GM12865 (cell line): ENCODE data around the gene IRF4.

Experiments used
- DNase-seq: peaks from one replicate; pipeline ENCODE4 v3.0.0; 2010; ENCODE audit warnings: low read depth
- H3K4me3 ChIP-seq: 2 replicates; pipeline ENCODE4 v1.5.1; 2011; ENCODE audit warnings: mild to moderate bottlenecking, low read depth, low read length, control low read depth
- CTCF ChIP-seq: IDR thresholded peaks from 2 replicates; pipeline ENCODE4 v1.5.1; 2011; ENCODE audit warnings: low read length, control low read depth, low read depth, inconsistent platforms; ENCODE audit not compliant: insufficient read depth; ENCODE audit errors: missing control alignments

Gene IRF4

DNA sequence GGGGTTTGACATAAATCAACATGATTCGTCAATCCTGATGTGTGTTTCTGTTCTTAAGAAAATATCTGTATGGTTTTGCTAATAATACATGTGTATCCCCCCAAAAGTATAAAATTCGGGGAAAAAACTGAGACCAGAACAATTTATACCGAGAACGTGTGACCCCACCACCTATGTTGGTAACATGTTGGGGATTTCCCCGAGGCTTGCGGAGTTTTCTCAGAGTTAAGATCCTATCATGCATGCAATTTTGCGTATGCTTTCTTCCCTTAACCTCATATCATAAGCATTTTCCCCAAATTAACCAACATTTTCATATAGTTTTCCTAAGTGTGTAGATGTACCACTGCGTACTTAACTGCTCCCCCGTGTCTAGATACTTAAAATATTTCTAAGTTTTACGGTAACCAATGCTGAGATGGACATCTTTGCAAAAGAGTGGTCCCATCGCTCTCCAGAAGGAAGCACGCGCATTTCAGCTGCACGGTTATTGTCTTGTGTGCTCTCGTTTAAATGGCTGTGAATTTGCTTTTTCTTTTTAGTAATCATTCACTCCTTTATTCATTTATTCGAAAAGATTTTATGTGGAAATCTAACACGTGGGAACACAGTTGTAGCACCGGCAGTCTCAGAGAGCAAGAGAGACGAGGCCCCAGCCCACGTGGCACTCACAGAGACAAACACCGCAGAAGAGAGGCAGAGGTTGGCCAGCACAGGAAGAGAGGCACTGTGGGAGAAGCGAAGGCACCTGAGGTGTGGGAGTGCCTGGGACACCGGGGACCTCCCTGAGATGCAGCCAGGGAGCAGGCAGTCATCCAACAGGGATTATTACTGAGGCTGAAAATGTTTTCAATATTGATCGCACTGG, 13.2 kb upstream of the IRF4 start:
- H3K4me3 ChIP-seq, result no peak overlapping the region
- TF ChIP-seq CTCF, result no peak
- no peak for DNase-seq

DNA sequence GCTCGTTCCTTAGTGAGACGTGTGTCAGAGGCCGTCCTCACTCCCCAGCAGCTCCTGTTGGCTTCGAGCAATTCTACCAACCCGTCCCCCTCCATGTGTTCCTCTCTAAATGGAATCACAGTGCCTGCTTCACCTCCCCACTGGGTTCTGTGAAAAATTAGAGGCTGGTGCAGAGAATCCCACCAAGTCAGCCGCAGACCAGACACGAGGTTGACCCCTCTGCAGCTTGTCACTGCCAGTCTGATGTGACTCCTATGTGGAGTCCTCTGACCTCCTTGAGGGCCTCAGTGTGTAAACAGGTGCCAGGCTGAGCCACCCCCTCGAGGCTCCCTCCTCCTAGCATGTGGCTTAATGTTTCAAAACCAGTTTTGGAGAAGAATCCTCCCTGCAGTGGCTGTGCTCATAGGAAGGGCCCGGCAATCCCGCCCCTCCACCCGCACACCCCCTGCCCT, 12.6 kb upstream of the IRF4 start:
- H3K4me3 ChIP-seq, result no peak overlapping the region
- no peak for TF ChIP-seq CTCF
- DNase-seq, result no peak

DNA sequence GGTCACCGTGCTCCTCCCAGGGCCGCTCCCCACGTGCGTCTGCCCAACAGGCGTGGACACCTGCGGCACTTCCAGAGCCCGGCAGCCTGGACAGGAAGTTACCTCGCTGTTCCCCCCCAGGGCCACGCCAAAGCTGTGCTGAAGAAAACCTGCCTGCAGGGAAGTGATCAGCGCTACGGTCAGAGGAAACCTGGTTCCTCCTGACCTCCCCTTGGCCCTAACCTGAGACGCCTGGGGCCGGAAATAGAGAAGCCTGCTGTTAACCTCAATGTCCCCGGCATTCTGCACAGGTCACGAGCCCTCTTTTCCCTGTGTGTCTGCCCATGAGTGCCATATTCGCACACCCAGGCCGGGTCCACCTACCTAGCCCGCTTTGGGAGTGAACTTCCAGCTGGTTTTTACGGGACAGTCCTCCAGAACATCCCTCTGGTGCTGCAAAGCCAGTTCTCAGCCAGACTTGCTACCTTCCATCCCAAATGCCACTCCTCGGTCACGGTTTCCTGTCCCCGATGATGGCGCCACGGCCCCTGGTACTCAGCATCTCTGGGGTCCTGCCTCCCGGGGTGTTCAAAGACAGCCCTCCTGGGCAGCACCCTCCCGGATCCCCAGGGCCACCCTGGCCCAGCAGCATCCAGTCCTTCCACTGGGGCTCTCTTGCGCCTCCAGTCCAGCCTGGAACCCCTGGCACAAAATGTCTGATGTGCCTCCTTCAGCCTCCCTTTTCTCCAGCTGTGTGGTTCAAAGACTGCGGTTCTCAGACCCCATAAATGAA, 12.0 kb upstream of the IRF4 start:
- TF ChIP-seq CTCF, result no peak
- H3K4me3 ChIP-seq, result no peak overlapping the region
- DNase-seq, result peak; percentile 70

DNA sequence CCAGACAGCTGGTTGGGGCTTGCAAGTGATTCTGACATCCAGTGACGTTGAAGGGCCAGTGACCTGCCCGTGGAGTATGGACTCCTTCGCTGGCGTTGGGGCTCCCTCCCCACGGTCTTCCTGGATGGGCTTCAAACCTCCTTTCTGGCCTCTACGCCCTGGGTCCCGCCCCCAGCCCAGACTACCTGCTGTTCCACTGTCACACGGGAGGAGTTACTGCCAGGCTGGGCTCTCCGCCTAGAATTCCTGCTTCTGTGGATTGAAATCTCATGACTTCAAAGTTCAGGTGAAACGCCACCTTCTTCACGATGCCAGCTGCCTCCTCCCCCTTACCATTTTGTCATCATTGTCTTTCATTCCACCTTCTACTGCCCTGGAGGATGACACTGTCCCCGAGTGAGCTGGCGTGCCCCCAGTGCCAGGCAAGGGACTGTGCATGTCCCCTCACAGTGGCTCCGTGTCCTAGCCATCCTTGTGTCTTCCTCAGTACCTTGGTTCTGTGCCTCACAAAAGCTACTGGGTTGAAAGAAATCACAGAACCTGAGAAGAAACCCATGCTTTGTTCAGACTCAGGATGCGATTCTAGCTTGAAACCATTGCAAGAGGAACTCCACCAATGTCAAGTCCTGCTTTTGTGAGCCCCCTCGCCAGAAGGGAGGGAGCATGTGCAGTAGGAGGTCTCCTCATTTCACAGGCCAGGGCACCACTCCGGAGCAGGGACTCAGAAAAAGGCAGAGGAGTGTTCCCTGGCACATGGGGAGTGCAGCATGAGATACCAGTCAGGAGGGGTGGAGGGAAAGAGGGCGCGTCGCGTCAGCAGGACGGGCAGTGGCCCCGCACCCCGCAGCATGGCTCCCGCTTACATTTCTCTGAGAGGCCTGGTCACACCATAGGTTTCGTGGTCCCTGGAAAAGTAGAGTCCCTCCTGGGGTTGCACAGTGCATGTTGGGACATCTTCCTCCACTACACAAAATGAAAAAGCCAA, 11.0 kb upstream of the IRF4 start:
- H3K4me3 ChIP-seq, result no peak overlapping the region
- no peak for TF ChIP-seq CTCF
- DNase-seq, result no peak

DNA sequence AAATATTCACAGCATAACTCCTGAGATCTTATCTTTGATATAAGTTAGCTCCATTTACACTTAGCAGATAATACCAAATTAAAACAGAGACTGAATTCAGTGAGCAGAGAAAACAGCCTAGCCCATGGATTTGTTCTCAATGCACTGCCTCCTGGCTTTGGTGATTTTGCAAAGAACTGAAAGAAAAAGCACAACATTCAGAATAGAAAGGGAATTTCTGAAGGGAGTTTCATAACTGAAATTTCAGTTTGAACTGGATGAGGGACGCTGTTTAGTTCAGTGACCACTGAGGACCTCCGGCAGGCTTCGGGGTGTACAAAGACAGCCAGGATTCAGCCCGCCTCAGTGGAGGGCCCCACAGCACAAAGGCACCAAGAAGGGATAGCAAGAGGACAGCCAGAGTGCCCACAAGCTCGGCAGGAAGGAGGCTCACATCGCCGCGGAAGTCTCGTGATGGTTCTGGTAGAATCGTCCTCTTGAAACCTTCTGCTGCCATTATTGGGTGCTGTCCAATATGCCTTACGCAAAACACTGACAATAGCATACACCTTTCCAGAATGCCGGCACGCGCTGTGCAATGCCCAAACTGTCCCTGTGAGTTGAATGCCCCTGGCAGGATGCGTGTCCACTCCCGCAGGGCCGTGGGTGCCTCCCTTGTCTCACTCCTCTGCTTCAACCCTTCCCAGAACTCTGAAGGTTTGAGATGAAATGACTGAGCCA, 9.7 kb upstream of the IRF4 start:
- TF ChIP-seq CTCF, result no peak
- no peak for DNase-seq
- H3K4me3 ChIP-seq, result no peak overlapping the region
